ENCODE data around the gene FAM120B. TPM values are rescaled to one million over a fixed set of nuclear protein-coding genes. Genes with fewer than 3 reads are reported as not detected.
A peak's percentile ranks its signal among the peaks of the same experiment; 100 is the strongest.

Gene FAM120B
- total RNA-seq, 1 donor: 20.4 TPM

GRCh38 chr6:170429450-170429849, 122.9 kb downstream of the FAM120B start:
- peak; percentile 41 for TF ChIP-seq CTCF (IDR thresholded peaks at IDR 0.05; ENCODE audit: insufficient read depth, low read length)
- DNase-seq (ENCODE audit: low read depth): peak; percentile 41
- H3K4me3 ChIP-seq (ENCODE audit: low read depth, low read length): no peak overlapping the region

- H3K4me3 ChIP-seq (ENCODE audit: low read depth, low read length): no peak overlapping the region
- no peak for TF ChIP-seq CTCF (IDR thresholded peaks at IDR 0.05; ENCODE audit: insufficient read depth, low read length)
- no peak for DNase-seq (ENCODE audit: low read depth)
These were observed 126.9 kb downstream of the FAM120B start for GRCh38 chr6:170433163-170434116.

- DNase-seq (ENCODE audit: low read depth): no peak
These were observed 127.7 kb downstream of the FAM120B start for GRCh38 chr6:170434117-170434820.

DNA sequence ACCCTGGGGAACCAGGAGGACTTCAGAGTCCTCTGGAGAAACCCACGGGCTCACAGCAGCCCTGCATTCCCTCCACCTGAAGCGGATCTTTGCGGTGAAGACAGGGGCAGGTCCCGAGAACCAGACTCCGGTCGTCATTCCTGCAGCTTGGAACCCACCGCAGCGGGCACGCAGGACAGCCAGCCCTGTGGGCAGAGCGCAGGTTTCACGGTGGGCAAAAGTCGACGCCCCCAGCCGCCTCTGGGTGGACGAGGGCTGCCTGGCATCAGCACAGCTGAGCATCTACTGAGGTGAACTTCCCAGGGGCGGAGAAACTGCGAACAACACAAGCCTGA, 128.2 kb downstream of the FAM120B start:
- H3K4me3 ChIP-seq (ENCODE audit: low read depth, low read length): no peak overlapping the region
- no peak for DNase-seq (ENCODE audit: low read depth)
- TF ChIP-seq CTCF (IDR thresholded peaks at IDR 0.05; ENCODE audit: insufficient read depth, low read length): no peak

More at GRCh38 chr6:170434117-170434820, 127.7 kb downstream of the FAM120B start:
- no peak overlapping the region for H3K4me3 ChIP-seq (ENCODE audit: low read depth, low read length)
- TF ChIP-seq CTCF (IDR thresholded peaks at IDR 0.05; ENCODE audit: insufficient read depth, low read length): no peak

GRCh38 chr6:170435766-170436165, 129.2 kb downstream of the FAM120B start:
- no peak for DNase-seq (ENCODE audit: low read depth)
- TF ChIP-seq CTCF (IDR thresholded peaks at IDR 0.05; ENCODE audit: insufficient read depth, low read length): no peak
- H3K4me3 ChIP-seq (ENCODE audit: low read depth, low read length): no peak overlapping the region

DNA sequence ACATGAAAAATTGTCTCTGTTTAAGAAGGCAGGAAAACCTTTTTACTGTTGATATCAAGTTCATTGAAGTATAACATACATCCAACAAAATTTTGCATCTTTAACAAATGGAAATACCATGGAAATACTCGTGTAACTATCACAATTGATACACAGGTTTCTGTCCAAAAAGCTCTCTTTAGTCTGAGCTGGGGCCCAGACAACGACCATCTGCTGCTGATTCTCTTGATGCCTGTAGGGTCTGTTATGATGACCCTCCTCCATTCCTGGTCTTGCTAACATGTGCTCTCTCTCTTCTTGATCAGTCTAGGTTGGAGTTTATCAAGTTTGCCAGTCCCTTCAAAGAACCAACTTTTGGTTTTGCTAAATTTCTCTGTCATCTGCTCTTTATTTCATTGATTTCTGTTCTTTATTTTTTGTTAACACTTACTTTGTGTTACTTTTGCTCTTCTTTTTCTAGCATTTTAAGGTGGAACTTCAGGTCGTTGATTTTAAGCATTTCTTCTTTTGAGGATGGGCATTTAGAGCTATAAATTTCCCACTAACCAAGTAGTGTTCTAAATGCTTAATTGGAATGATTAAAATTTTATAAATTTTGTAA, 129.8 kb downstream of the FAM120B start:
- no peak for DNase-seq (ENCODE audit: low read depth)
- no peak for TF ChIP-seq CTCF (IDR thresholded peaks at IDR 0.05; ENCODE audit: insufficient read depth, low read length)
- no peak overlapping the region for H3K4me3 ChIP-seq (ENCODE audit: low read depth, low read length)

All from fibroblast of the aortic adventitia (primary cell).